GM12878 (cell line): ENCODE data around the gene RHBG. TPM values are rescaled to one million over a fixed set of nuclear protein-coding genes. Genes with fewer than 3 reads are reported as not detected.
A peak's percentile ranks its signal among the peaks of the same experiment; 100 is the strongest.

Experiments used
- CBX5 ChIP-seq: sonication (generic); IDR thresholded peaks from 2 replicates; pipeline ENCODE4 v1.6.1; 2016; ENCODE audit warnings: low read depth, moderate library complexity, mild to moderate bottlenecking, inconsistent platforms
- CHD2 ChIP-seq: IDR thresholded peaks from 2 replicates; pipeline ENCODE4 v1.6.1; 2011; ENCODE audit warnings: low read depth, low read length, improper control_type of control experiment, borderline replicate concordance
- EP300 ChIP-seq, 2 experiments: fragments of 150-350 bp in 1 of 2; IDR thresholded peaks; 2 replicates each; pipeline ENCODE4 v1.6.1; 2011 to 2012; ENCODE audit warnings: low read depth in 2 of 2, low read length in 2 of 2, borderline replicate concordance in 1 of 2, improper control_type of control experiment in 1 of 2, inconsistent platforms in 1 of 2; ENCODE audit not compliant: control insufficient read depth in 1 of 2
- GABPA ChIP-seq: IDR thresholded peaks from 2 replicates; pipeline ENCODE4 v1.6.1; 2014; ENCODE audit warnings: antibody characterized with exemption, low read depth, mild to moderate bottlenecking, inconsistent platforms
- GATAD2B ChIP-seq: fragments of 450-650 bp; conservative IDR thresholded peaks from 2 replicates; pipeline ENCODE4 v1.6.1; 2017; ENCODE audit warnings: low read depth, mild to moderate bottlenecking, moderate library complexity
- HDAC6 ChIP-seq: fragments of 200-600 bp; sonication (generic); IDR thresholded peaks from one replicate; pipeline ENCODE4 v1.8.0; 2017; ENCODE audit warnings: antibody characterized with exemption; ENCODE audit not compliant: unreplicated experiment
- HDGF ChIP-seq: fragments of 450-650 bp; IDR thresholded peaks from 2 replicates; pipeline ENCODE4 v1.6.1; 2016; ENCODE audit warnings: antibody characterized with exemption
- IKZF2 ChIP-seq, 2 experiments: fragments of 450-650 bp; IDR thresholded peaks; 2 replicates each; pipeline ENCODE4 v1.6.1; 2017; ENCODE audit warnings: mild to moderate bottlenecking in 2 of 2, moderate library complexity in 2 of 2
- MEF2A ChIP-seq: IDR thresholded peaks from 2 replicates; pipeline ENCODE4 v1.6.1; 2011; ENCODE audit warnings: low read depth, mild to moderate bottlenecking, low read length, moderate library complexity; ENCODE audit not compliant: insufficient read depth
- MTA2 ChIP-seq: fragments of 450-650 bp; IDR thresholded peaks from 2 replicates; pipeline ENCODE4 v1.6.1; 2016; ENCODE audit warnings: low read depth, mild to moderate bottlenecking, moderate library complexity
- MYB ChIP-seq: fragments of 150-350 bp; IDR thresholded peaks from 2 replicates; pipeline ENCODE4 v1.6.1; 2014; ENCODE audit warnings: mild to moderate bottlenecking, low read depth, low read length, borderline replicate concordance
- NR2F1 ChIP-seq: fragments of 450-650 bp; conservative IDR thresholded peaks from 2 replicates; pipeline ENCODE4 v1.6.1; 2017; ENCODE audit warnings: mild to moderate bottlenecking
- PML ChIP-seq: IDR thresholded peaks from 2 replicates; pipeline ENCODE4 v1.6.1; 2012; ENCODE audit warnings: low read length, inconsistent platforms
- POLR2AphosphoS5 ChIP-seq: IDR thresholded peaks from 2 replicates; pipeline ENCODE4 v1.6.1; 2011; ENCODE audit warnings: mild to moderate bottlenecking, low read length, inconsistent platforms
- RAD51 ChIP-seq: fragments of 450-650 bp; IDR thresholded peaks from 2 replicates; pipeline ENCODE4 v1.6.1; 2016; ENCODE audit warnings: moderate library complexity, mild to moderate bottlenecking, inconsistent platforms
- SIX5 ChIP-seq: IDR thresholded peaks from 2 replicates; pipeline ENCODE4 v1.6.1; 2011; ENCODE audit warnings: mild to moderate bottlenecking, low read depth, low read length, moderate library complexity; ENCODE audit not compliant: severe bottlenecking
- STAT1 ChIP-seq: fragments of 450-650 bp; conservative IDR thresholded peaks from 2 replicates; pipeline ENCODE4 v1.6.1; 2014; ENCODE audit warnings: antibody characterized with exemption, mild to moderate bottlenecking
- TAF1 ChIP-seq: IDR thresholded peaks from 2 replicates; pipeline ENCODE4 v1.6.1; 2011; ENCODE audit warnings: mild to moderate bottlenecking, low read depth, low read length, borderline replicate concordance
- TCF12 ChIP-seq: IDR thresholded peaks from 2 replicates; pipeline ENCODE4 v1.6.1; 2011; ENCODE audit warnings: low read depth, mild to moderate bottlenecking, low read length
- polyA plus RNA-seq, 11 experiments: library from polyadenylated mRNA; depleted of rRNA in 4 of 11; unstranded in 6 of 11; stranded (reverse) in 5 of 11; fragments of >200 nt; fragmentation: Nextera tagmentation in 4 of 11; fragmentation: Illumina TruSeq in 1 of 11; extraction: Ambion mirVana in 4 of 11; extraction: Trizol in 1 of 11; gene quantifications; 1 replicate in 1 of 11; 2 replicates in 10 of 11; pipeline versions ENCODE4 v1.2.1 to v1.2.3, GENCODE V29; 2011 to 2016; ENCODE audit warnings: inconsistent platforms in 2 of 11, missing spikeins in 2 of 11, low read depth in 1 of 11
- total RNA-seq, 4 experiments: library from RNA; depleted of rRNA in 3 of 4; stranded (reverse); fragments of >200 nt in 3 of 4; fragmentation: Illumina TruSeq in 1 of 4; extraction: Trizol in 1 of 4; gene quantifications; 2 replicates each; pipeline versions ENCODE4 v1.2.1 to v1.2.3, GENCODE V29; 2013 to 2021
- TF ChIP-seq, protein P1 (sequence below): IDR thresholded peaks from 2 replicates; pipeline ENCODE4 v1.6.1; 2011; ENCODE audit warnings: low read depth, low read length, improper control_type of control experiment, borderline replicate concordance
- TF ChIP-seq, protein P2 (sequence below): fragments of 450-650 bp; formaldehyde crosslinking; IDR thresholded peaks from 2 replicates; pipeline ENCODE4 v1.4.0; 2020; ENCODE audit warnings: mild to moderate bottlenecking, moderate library complexity
- TF ChIP-seq, protein P3 (sequence below): IDR thresholded peaks from 2 replicates; pipeline ENCODE4 v1.6.1; 2012; ENCODE audit warnings: low read depth, low read length, improper control_type of control experiment
- TF ChIP-seq, protein P4 (sequence below): fragments of 450-650 bp; IDR thresholded peaks from 2 replicates; pipeline ENCODE4 v1.6.1; 2017; ENCODE audit warnings: mild to moderate bottlenecking, low read depth, inconsistent platforms; ENCODE audit not compliant: poor library complexity, severe bottlenecking

RHBG gene
- total and polyA plus RNA-seq, 10 of the 15 experiments (the other 5 are each of a cell fraction or from before 2014, with no cell fraction given), result not detected

DNA sequence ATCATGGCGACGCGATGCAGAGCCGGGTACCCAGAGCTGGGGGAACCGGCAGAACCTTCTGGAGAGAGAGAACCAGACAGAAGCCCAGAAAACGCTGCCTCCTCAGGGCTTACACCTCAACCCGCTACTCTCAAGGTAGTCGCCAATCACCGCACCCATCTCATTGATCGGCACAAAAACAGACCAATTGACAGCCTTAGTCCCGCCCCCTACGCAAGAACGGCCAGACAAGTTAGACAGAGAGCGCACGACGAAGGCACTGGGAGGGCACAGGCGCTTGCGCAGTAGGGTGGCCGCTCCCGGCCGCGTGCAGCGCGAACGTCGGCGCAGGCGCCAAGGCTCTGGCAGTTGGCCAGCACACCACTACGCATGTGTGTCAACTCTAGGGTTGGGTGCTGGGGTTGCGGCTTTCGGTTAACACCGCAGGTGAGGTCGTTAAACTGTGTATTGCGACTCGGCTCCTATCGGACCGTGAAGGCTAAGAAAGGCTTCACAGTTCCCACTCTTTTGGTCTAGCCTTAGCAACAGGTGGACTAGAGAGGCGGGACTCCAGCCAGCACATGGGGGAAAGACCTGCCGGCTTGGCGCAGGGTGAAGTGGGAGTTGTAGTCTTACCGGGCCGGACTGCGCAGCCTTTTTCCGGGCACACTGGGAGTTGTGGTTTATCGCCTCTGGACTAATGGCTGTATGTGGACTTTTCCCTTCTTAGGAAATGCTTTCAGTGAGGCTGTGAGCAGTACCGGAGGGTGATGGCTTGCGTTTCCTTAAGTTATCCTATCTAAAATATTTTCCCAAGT, 30.6 kb upstream of the RHBG start, which contains the start of the genes CCT3 and TSACC (continued):
- TF ChIP-seq, protein P1, sequence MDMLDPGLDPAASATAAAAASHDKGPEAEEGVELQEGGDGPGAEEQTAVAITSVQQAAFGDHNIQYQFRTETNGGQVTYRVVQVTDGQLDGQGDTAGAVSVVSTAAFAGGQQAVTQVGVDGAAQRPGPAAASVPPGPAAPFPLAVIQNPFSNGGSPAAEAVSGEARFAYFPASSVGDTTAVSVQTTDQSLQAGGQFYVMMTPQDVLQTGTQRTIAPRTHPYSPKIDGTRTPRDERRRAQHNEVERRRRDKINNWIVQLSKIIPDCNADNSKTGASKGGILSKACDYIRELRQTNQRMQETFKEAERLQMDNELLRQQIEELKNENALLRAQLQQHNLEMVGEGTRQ, result peak; percentile 48
- 0 out of 2 replicates have a peak, but pooled peaks have one; percentile 25 for TF ChIP-seq STAT1
- TF ChIP-seq MEF2A, result 0 out of 2 replicates have a peak, but pooled peaks have one; percentile 34
- peak; percentile 97 for TF ChIP-seq POLR2AphosphoS5
- TF ChIP-seq, protein P2, sequence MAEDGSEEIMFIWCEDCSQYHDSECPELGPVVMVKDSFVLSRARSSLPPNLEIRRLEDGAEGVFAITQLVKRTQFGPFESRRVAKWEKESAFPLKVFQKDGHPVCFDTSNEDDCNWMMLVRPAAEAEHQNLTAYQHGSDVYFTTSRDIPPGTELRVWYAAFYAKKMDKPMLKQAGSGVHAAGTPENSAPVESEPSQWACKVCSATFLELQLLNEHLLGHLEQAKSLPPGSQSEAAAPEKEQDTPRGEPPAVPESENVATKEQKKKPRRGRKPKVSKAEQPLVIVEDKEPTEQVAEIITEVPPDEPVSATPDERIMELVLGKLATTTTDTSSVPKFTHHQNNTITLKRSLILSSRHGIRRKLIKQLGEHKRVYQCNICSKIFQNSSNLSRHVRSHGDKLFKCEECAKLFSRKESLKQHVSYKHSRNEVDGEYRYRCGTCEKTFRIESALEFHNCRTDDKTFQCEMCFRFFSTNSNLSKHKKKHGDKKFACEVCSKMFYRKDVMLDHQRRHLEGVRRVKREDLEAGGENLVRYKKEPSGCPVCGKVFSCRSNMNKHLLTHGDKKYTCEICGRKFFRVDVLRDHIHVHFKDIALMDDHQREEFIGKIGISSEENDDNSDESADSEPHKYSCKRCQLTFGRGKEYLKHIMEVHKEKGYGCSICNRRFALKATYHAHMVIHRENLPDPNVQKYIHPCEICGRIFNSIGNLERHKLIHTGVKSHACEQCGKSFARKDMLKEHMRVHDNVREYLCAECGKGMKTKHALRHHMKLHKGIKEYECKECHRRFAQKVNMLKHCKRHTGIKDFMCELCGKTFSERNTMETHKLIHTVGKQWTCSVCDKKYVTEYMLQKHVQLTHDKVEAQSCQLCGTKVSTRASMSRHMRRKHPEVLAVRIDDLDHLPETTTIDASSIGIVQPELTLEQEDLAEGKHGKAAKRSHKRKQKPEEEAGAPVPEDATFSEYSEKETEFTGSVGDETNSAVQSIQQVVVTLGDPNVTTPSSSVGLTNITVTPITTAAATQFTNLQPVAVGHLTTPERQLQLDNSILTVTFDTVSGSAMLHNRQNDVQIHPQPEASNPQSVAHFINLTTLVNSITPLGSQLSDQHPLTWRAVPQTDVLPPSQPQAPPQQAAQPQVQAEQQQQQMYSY, result no peak
- peak; percentile 78; the same call in 1 of the 2 replicates for TF ChIP-seq MYB
- peak; percentile 59 for TF ChIP-seq MTA2
- TF ChIP-seq PML, result peak; percentile 90
- peak; percentile 85 for TF ChIP-seq TAF1
- TF ChIP-seq IKZF2 (IDR thresholded peaks at IDR 0.05), result peak; percentile 81 to 86; a peak in 3 of 4 replicates
- peak; percentile 84 for TF ChIP-seq RAD51
- TF ChIP-seq SIX5, result peak; percentile 91
- peak; percentile 80; the same call in 1 of the 2 replicates for TF ChIP-seq TCF12
- TF ChIP-seq GABPA, result peak; percentile 76
- TF ChIP-seq HDAC6, result no peak
- TF ChIP-seq CHD2, result peak; percentile 96
- TF ChIP-seq, protein P3, sequence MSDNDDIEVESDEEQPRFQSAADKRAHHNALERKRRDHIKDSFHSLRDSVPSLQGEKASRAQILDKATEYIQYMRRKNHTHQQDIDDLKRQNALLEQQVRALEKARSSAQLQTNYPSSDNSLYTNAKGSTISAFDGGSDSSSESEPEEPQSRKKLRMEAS, result peak; percentile 78
- 0 out of 2 replicates have a peak, but pooled peaks have one; percentile 62 for TF ChIP-seq NR2F1
- TF ChIP-seq CBX5, result no peak
- 0 out of 2 replicates have a peak, but pooled peaks have one; percentile 32 for TF ChIP-seq GATAD2B
- peak; percentile 79; the same call in 1 of the 2 replicates for TF ChIP-seq HDGF
- TF ChIP-seq EP300 (IDR thresholded peaks at IDR 0.05; ENCODE audit: borderline replicate concordance in 1 of 2, control insufficient read depth in 1 of 2, low read depth in 2 of 2, low read length in 2 of 2), result peak; percentile 45 to 75; a peak in 1 of 4 replicates
- TF ChIP-seq, protein P4, sequence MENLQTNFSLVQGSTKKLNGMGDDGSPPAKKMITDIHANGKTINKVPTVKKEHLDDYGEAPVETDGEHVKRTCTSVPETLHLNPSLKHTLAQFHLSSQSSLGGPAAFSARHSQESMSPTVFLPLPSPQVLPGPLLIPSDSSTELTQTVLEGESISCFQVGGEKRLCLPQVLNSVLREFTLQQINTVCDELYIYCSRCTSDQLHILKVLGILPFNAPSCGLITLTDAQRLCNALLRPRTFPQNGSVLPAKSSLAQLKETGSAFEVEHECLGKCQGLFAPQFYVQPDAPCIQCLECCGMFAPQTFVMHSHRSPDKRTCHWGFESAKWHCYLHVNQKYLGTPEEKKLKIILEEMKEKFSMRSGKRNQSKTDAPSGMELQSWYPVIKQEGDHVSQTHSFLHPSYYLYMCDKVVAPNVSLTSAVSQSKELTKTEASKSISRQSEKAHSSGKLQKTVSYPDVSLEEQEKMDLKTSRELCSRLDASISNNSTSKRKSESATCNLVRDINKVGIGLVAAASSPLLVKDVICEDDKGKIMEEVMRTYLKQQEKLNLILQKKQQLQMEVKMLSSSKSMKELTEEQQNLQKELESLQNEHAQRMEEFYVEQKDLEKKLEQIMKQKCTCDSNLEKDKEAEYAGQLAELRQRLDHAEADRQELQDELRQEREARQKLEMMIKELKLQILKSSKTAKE, result peak; percentile 91
